Astrocyte (in vitro differentiated cells and primary cell): ENCODE results near the gene TRRAP. TPM values are rescaled to one million over a fixed set of nuclear protein-coding genes. Genes with fewer than 3 reads are reported as not detected.

Source experiments
- DNase-seq: peaks from one replicate; pipeline ENCODE4 v3.0.0-alpha.2; 2010; ENCODE audit warnings: low read depth
- FAIRE-seq: peaks from 2 replicates; lab custom pipeline; 2011; peaks lifted over from hg19 to GRCh38; lab: Jason Lieb, UNC
- H2AFZ ChIP-seq: 2 replicates; pipeline ENCODE4 v1.6.0; 2012; ENCODE audit warnings: low read depth, low read length, inconsistent platforms
- H3K27ac ChIP-seq: 2 replicates; pipeline ENCODE4 v1.5.1; 2011; ENCODE audit warnings: low read depth, low read length, inconsistent platforms
- H3K27me3 ChIP-seq: 2 replicates; pipeline ENCODE4 v1.6.0; 2011; ENCODE audit warnings: low read length, inconsistent platforms; ENCODE audit not compliant: insufficient read depth
- H3K36me3 ChIP-seq: 2 replicates; pipeline ENCODE4 v1.5.1; 2011; ENCODE audit warnings: low read length, inconsistent platforms; ENCODE audit not compliant: insufficient read depth
- H3K4me1 ChIP-seq: 2 replicates; pipeline ENCODE4 v1.5.1; 2011; ENCODE audit warnings: low read length, inconsistent platforms; ENCODE audit not compliant: insufficient read depth
- H3K4me2 ChIP-seq: 2 replicates; pipeline ENCODE4 v1.6.0; 2012; ENCODE audit warnings: low read length, inconsistent platforms
- H3K4me3 ChIP-seq: 2 replicates; pipeline ENCODE4 v1.5.1; 2011; ENCODE audit warnings: low read depth, mild to moderate bottlenecking, low read length, inconsistent platforms; ENCODE audit not compliant: insufficient read depth
- H3K79me2 ChIP-seq: 2 replicates; pipeline ENCODE4 v1.6.0; 2012; ENCODE audit warnings: mild to moderate bottlenecking, low read length, inconsistent platforms; ENCODE audit not compliant: insufficient read depth
- H3K9ac ChIP-seq: 2 replicates; pipeline ENCODE4 v1.6.0; 2012; ENCODE audit warnings: mild to moderate bottlenecking, low read length, inconsistent platforms
- H3K9me3 ChIP-seq: 2 replicates; pipeline ENCODE4 v1.5.1; 2012; ENCODE audit warnings: low read depth, mild to moderate bottlenecking, low read length, inconsistent platforms; ENCODE audit not compliant: insufficient read depth
- H4K20me1 ChIP-seq: 2 replicates; pipeline ENCODE4 v1.6.0; 2012; ENCODE audit warnings: low read length, inconsistent platforms; ENCODE audit not compliant: insufficient read depth
- H3K27ac Mint-ChIP-seq: one replicate; pipeline ENCODE4 v1.8.0; 2021; ENCODE audit warnings: mild to moderate bottlenecking, mixed read lengths; ENCODE audit not compliant: unreplicated experiment
- H3K27me3 Mint-ChIP-seq: one replicate; pipeline ENCODE4 v1.8.0; 2021; ENCODE audit warnings: low read depth, mixed read lengths; ENCODE audit not compliant: unreplicated experiment
- H3K36me3 Mint-ChIP-seq: one replicate; pipeline ENCODE4 v1.8.0; 2021; ENCODE audit warnings: low read depth, mixed read lengths; ENCODE audit not compliant: unreplicated experiment
- H3K4me1 Mint-ChIP-seq: one replicate; pipeline ENCODE4 v1.8.0; 2021; ENCODE audit warnings: low read depth, mixed read lengths; ENCODE audit not compliant: unreplicated experiment
- H3K4me3 Mint-ChIP-seq: one replicate; pipeline ENCODE4 v1.8.0; 2021; ENCODE audit warnings: mild to moderate bottlenecking, moderate library complexity, mixed read lengths; ENCODE audit not compliant: unreplicated experiment
- H3K9me3 Mint-ChIP-seq: one replicate; pipeline ENCODE4 v1.8.0; 2021; ENCODE audit warnings: mild to moderate bottlenecking, mixed read lengths; ENCODE audit not compliant: unreplicated experiment
- CTCF ChIP-seq: IDR thresholded peaks from 2 replicates; pipeline ENCODE4 v1.5.1; 2011; ENCODE audit warnings: low read depth, mild to moderate bottlenecking, inconsistent platforms, low read length, moderate library complexity; ENCODE audit not compliant: insufficient read depth
- EZH2 ChIP-seq: IDR thresholded peaks from 2 replicates; pipeline ENCODE4 v1.6.1; 2012; ENCODE audit warnings: mild to moderate bottlenecking, low read length, inconsistent platforms; ENCODE audit not compliant: insufficient read depth
- total RNA-seq: library from RNA; stranded (reverse); gene quantifications from 2 replicates; pipeline ENCODE4 v1.2.1, GENCODE V29; 2021

The TRRAP gene
- total RNA-seq, 1 donor from 2014 or later = 33.5 TPM

- DNase-seq = no peak
- H2AFZ ChIP-seq = no peak overlapping the region
- Mint-ChIP-seq H3K36me3 (peaks cover 23% of the 10 kb centered on the region), H3K27me3 (no peaks in the 10 kb centered on the region), H3K4me1 (no peaks in the 10 kb centered on the region), H3K27ac (no peak overlapping the region), H3K9me3 (no peaks in the 10 kb centered on the region), H3K4me3 (no peak overlapping the region)
- no peaks in the 10 kb centered on the region for H3K9me3 ChIP-seq
- no peak for FAIRE-seq
- no peak overlapping the region for H3K4me2 ChIP-seq
- peaks cover 78% of the 10 kb centered on the region for H3K36me3 ChIP-seq
- no peak for TF ChIP-seq CTCF
- no peak for TF ChIP-seq EZH2
- H4K20me1 ChIP-seq = peaks cover 19% of the 10 kb centered on the region
- no peaks in the 10 kb centered on the region for H3K4me1 ChIP-seq
- H3K27ac ChIP-seq = no peak overlapping the region
- no peaks in the 10 kb centered on the region for H3K79me2 ChIP-seq
- H3K4me3 ChIP-seq = no peak overlapping the region
- no peaks in the 10 kb centered on the region for H3K27me3 ChIP-seq
- no peak overlapping the region for H3K9ac ChIP-seq
These were observed 55.9 kb downstream of the TRRAP start for GRCh38 chr7:98934267-98934666.

GRCh38 chr7:98935811-98936210 is 57.5 kb downstream of the TRRAP start:
- Mint-ChIP-seq H3K4me1 (no peaks in the 10 kb centered on the region), H3K4me3 (no peak overlapping the region), H3K36me3 (peaks cover 20% of the 10 kb centered on the region), H3K27ac (no peak overlapping the region), H3K9me3 (no peaks in the 10 kb centered on the region), H3K27me3 (no peaks in the 10 kb centered on the region)
- Histone ChIP-seq H3K9ac (no peak overlapping the region), H3K27ac (no peak overlapping the region), H3K4me1 (no peaks in the 10 kb centered on the region), H2AFZ (no peak overlapping the region), H3K79me2 (no peaks in the 10 kb centered on the region), H3K36me3 (peaks cover 80% of the 10 kb centered on the region), H3K27me3 (no peaks in the 10 kb centered on the region), H3K4me2 (no peak overlapping the region), H3K9me3 (no peaks in the 10 kb centered on the region), H3K4me3 (no peak overlapping the region), H4K20me1 (peaks cover 24% of the 10 kb centered on the region)
- DNase-seq = no peak
- TF ChIP-seq CTCF (no peak), EZH2 (no peak)
- no peak for FAIRE-seq

GRCh38 chr7:98943336-98943735 is 65.0 kb downstream of the TRRAP start:
- H3K27me3 Mint-ChIP-seq = no peaks in the 10 kb centered on the region
- H3K36me3 ChIP-seq = peaks cover 69% of the 10 kb centered on the region
- DNase-seq = no peak
- FAIRE-seq = no peak
- peaks cover 16% of the 10 kb centered on the region for H3K36me3 Mint-ChIP-seq
- no peak overlapping the region for H3K9ac ChIP-seq
- H3K9me3 ChIP-seq = no peaks in the 10 kb centered on the region
- H3K9me3 Mint-ChIP-seq = no peaks in the 10 kb centered on the region
- no peak overlapping the region for H2AFZ ChIP-seq
- H3K4me3 ChIP-seq = no peak overlapping the region
- H3K4me1 ChIP-seq = no peaks in the 10 kb centered on the region
- no peaks in the 10 kb centered on the region for H3K27me3 ChIP-seq
- peaks cover 33% of the 10 kb centered on the region for H3K79me2 ChIP-seq
- H3K4me1 Mint-ChIP-seq = peaks cover 4% of the 10 kb centered on the region
- H3K4me3 Mint-ChIP-seq = no peak overlapping the region
- H3K27ac Mint-ChIP-seq = no peak overlapping the region
- TF ChIP-seq EZH2 (no peak), CTCF (no peak)
- H3K4me2 ChIP-seq = no peak overlapping the region
- H4K20me1 ChIP-seq = peaks cover 42% of the 10 kb centered on the region
- H3K27ac ChIP-seq = no peak overlapping the region
